GM12892 (cell line): ENCODE measurements around the gene FGFRL1.

ENCODE experiments used
- POLR2A ChIP-seq: IDR thresholded peaks from 2 replicates; pipeline ENCODE4 v1.6.1; 2011; ENCODE audit warnings: low read depth, low read length, control low read depth
- POLR2AphosphoS5 ChIP-seq: IDR thresholded peaks from 2 replicates; pipeline ENCODE4 v1.6.1; 2011; ENCODE audit warnings: low read depth, low read length, control low read depth

- TF ChIP-seq POLR2A (no peak), POLR2AphosphoS5 (no peak)
Measured at GRCh38 chr4:1008840-1009541, 2.4 kb upstream of the FGFRL1 start.
